Activated naive CD4-positive, alpha-beta T cell treated with anti-CD3 and anti-CD28 coated beads for 36 hours (primary cell): Measurements from ENCODE around the gene KCNG2. TPM values are rescaled to one million over a fixed set of nuclear protein-coding genes. Genes with fewer than 3 reads are reported as not detected.

Experiments
- CTCF ChIA-PET: fragments of 350-600 bp; sonication (Branson Sonifier 250); formaldehyde crosslinking; loops from one replicate; lab custom pipeline; 2021; ENCODE audit warnings: antibody characterized with exemption; lab: Charles Lee
- DNase-seq: peaks from one replicate; pipeline ENCODE4 v3.0.0-alpha.2; 2020
- H3K27ac Mint-ChIP-seq: one replicate; pipeline ENCODE4 v1.8.0; 2021; ENCODE audit warnings: mild to moderate bottlenecking, mixed read lengths
- H3K27me3 Mint-ChIP-seq: one replicate; pipeline ENCODE4 v1.8.0; 2021; ENCODE audit warnings: low read depth, mixed read lengths
- H3K36me3 Mint-ChIP-seq: one replicate; pipeline ENCODE4 v1.8.0; 2021; ENCODE audit warnings: low read depth, mixed read lengths
- H3K4me1 Mint-ChIP-seq: one replicate; pipeline ENCODE4 v1.8.0; 2021; ENCODE audit warnings: low read depth, mixed read lengths
- H3K4me3 Mint-ChIP-seq: one replicate; pipeline ENCODE4 v1.8.0; 2021; ENCODE audit warnings: mild to moderate bottlenecking, moderate library complexity, mixed read lengths
- H3K9me3 Mint-ChIP-seq: one replicate; pipeline ENCODE4 v1.8.0; 2021; ENCODE audit warnings: mixed read lengths
- intact Hi-C: fragments of 100-400 bp; cut with micrococcal nuclease; formaldehyde crosslinking; loops from one replicate; pipeline ENCODE4 v1.15.1; 2023
- total RNA-seq, 2 experiments: library from RNA; stranded (reverse); gene quantifications; one replicate each; pipeline ENCODE4 v1.2.3, GENCODE V29; 2021

The KCNG2 gene
- total RNA-seq, 2 experiments from 2014 or later: not detected

DNA sequence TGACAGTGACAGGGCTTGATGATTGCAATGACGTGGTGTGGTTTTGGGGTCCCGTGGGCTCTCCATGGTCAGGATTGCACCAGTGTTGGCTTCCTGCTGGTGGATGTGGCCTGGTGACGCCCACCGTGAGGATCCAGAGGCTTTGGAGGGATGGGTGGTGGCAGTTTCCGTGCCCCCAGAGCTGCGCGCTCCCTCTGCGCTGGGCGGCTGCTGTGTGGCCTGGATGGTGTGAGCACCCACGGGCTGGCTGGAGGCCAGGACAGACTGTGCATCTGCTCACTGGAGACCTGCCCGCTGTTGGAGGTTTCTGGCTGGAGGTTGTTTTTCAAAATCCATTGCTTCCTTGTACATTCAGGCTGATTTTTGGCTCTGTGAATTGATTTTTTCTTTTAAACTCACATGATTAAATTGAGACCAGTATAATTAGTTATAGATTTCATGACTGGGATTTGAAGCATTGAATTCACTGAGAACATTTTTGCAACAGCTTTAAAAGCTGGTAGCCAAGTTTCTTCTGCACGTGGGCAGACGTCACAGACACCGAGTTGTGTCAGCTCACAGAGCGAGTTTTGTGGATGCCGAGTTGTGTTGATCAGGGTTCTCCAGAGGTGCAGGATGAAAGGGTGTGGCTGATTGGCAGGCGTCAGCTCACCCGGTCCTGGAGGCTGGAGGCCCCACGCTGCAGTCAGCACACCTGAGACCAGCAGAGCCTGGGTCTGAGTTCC, 72.7 kb downstream of the KCNG2 start:
- intact Hi-C loops: no loop called here
- DNase-seq: no peak
- no peaks in the 10 kb centered on the region for H3K36me3 Mint-ChIP-seq
- no peak overlapping the region for H3K4me3 Mint-ChIP-seq
- no peaks in the 10 kb centered on the region for H3K9me3 Mint-ChIP-seq
- H3K27me3 Mint-ChIP-seq: no peaks in the 10 kb centered on the region
- CTCF ChIA-PET: interaction anchor here (0.7 kb wide), 1 partner anchor 332 kb away, joined by 3 read pairs; no protein-coding TSS in a partner anchor
- no peak overlapping the region for H3K27ac Mint-ChIP-seq
- H3K4me1 Mint-ChIP-seq: no peaks in the 10 kb centered on the region

DNA sequence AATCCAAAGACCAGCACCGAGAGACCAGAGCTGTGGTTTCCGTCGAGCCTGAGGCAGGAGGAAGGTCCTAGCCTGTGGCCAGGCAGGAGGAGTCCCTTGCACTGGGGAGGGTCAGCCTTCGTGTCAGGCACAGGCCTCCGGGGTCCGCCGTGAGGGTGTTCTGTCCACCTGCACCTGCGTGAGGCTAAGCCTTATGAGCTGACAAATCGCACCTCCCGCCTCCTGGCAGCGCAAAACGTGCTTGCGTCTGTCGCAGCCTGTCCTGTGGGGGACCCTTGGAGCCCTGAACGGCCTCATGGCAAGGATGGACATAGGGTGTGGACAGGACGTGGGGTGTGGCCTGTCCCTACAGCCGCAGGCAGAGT, 73.3 kb downstream of the KCNG2 start:
- no peaks in the 10 kb centered on the region for H3K27me3 Mint-ChIP-seq
- intact Hi-C loops: no loop called here
- H3K9me3 Mint-ChIP-seq: no peaks in the 10 kb centered on the region
- no peak for DNase-seq
- no peaks in the 10 kb centered on the region for H3K36me3 Mint-ChIP-seq
- no peak overlapping the region for H3K27ac Mint-ChIP-seq
- CTCF ChIA-PET: interaction anchor here (0.7 kb wide), 1 partner anchor 332 kb away, joined by 3 read pairs; no protein-coding TSS in a partner anchor
- no peak overlapping the region for H3K4me3 Mint-ChIP-seq
- no peaks in the 10 kb centered on the region for H3K4me1 Mint-ChIP-seq

DNA sequence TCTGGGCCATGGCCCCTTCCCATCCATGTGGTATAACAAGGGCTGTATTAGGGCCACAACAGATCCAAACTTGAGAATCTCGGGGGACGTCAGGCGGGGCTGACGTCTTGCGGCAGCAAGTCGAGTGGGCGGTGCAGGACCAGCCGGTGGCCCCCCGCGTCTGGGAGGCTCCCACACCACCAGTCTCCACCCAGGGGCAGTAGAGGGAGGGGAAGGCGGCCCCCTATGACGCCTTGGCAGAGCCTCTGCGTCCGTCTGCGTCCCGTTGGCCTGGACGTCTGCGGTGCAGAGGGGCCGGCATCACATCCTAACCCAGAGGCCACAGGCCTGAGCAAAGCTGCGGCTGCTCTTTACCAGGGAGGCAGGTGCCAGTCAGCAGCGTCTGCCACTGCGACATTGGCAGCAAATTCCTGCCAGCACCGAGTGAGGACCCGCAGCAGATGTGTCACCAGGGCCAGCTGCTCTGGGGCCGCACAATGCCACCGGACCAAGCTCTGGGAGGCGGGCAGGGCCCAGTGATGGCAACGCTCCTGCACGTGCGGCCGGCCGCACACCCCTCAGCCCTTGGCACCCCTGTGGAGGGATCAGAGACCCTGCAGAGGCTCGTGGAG, 73.8 kb downstream of the KCNG2 start:
- intact Hi-C loops: no loop called here
- no peak overlapping the region for H3K27ac Mint-ChIP-seq

DNA sequence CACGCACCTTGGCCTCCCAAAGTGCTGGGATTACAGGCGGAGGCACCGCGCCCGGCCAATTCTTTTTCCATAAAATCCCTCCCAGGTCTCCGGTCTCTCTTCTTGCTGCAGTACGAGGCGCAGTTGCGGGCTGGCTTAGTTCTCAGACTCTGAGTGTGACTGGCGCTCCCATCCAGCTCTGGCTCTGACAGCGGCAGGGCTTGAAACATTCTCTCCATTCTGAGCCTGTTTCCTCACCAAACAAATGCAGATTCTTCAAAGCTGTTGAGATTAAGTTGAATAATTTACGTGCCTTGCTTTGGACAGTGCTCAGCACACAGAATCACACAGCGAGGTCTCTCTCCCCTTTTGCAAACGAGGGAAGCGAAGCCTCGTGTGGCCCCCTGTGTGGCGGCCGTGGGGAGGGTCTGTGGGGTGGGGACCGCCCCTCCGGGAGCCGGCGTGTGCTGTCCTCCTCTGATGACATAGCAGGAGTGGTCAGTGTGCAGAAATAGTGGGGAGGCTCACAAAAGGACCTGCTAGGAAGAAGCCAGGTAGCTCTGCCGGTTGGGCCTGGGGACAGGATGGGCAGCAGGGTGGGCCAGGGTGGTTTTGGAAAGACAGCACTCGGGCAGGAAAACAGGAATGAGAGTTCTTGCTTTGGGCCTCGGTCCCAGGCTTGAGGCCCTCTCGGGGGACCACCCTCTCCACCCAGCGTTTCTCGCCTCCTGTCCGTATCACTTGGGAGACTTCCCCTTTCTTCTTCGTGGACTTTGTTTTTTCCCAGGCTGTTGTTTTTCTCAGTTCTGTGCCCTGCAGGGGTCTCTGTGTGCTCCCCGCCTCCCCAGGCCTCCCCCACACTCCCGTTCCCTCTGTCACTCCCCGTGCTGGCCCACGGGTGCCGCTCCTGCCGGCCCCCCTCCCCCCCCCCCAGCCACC, 75.0 kb downstream of the KCNG2 start:
- no peak for DNase-seq
- Mint-ChIP-seq H3K9me3 (no peaks in the 10 kb centered on the region), H3K4me1 (no peaks in the 10 kb centered on the region), H3K27ac (no peak overlapping the region), H3K4me3 (no peak overlapping the region), H3K36me3 (no peaks in the 10 kb centered on the region), H3K27me3 (no peaks in the 10 kb centered on the region)
- intact Hi-C loops: no loop called here
- CTCF ChIA-PET: interaction anchor here (1.0 kb wide), 1 partner anchor 10 kb away, joined by 3 read pairs; no protein-coding TSS in a partner anchor

More for the DNA sequence above, 73.8 kb downstream of the KCNG2 start:
- no peaks in the 10 kb centered on the region for H3K4me1 Mint-ChIP-seq
- CTCF ChIA-PET: no interaction called here
- DNase-seq: no peak
- no peaks in the 10 kb centered on the region for H3K27me3 Mint-ChIP-seq
- H3K4me3 Mint-ChIP-seq: no peak overlapping the region
- H3K9me3 Mint-ChIP-seq: no peaks in the 10 kb centered on the region
- H3K36me3 Mint-ChIP-seq: no peaks in the 10 kb centered on the region

DNA sequence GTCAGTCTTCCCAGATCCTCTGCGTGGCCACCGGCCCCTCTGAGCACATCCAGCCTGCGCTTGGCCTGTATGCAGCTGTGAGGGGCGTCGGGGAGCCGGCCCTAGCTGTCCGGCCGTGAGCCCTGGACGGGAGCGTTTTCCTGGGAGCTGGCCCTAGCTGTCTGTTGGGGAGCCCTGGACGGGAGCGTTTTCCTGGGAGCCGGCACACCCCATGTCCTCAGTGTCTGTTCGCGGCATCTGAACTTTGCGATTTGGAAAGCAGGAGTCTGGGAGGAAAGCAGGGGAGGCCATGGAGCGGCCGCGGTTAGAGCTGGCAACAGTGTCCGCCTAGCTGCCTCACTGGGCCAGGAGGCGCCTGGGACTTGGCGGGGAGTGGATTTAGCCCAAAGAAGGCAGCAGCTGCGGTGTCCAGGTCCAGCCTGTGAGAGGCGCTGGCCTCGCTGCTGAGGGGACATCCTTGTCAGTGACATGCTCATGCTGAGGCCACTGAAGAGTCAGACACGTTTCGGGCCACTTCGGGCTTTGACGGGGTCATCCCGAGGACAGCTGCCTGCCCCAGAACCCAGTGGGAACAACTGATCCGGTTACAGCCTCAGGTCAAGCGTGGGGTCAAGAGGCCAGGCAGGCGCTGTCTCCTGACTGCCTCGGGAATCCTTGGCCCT, 75.8 kb downstream of the KCNG2 start:
- Mint-ChIP-seq H3K27ac (no peak overlapping the region), H3K9me3 (no peaks in the 10 kb centered on the region), H3K27me3 (no peaks in the 10 kb centered on the region), H3K4me3 (no peak overlapping the region), H3K36me3 (no peaks in the 10 kb centered on the region), H3K4me1 (no peaks in the 10 kb centered on the region)
- intact Hi-C loops: no loop called here
- CTCF ChIA-PET: no interaction called here
- no peak for DNase-seq

DNA sequence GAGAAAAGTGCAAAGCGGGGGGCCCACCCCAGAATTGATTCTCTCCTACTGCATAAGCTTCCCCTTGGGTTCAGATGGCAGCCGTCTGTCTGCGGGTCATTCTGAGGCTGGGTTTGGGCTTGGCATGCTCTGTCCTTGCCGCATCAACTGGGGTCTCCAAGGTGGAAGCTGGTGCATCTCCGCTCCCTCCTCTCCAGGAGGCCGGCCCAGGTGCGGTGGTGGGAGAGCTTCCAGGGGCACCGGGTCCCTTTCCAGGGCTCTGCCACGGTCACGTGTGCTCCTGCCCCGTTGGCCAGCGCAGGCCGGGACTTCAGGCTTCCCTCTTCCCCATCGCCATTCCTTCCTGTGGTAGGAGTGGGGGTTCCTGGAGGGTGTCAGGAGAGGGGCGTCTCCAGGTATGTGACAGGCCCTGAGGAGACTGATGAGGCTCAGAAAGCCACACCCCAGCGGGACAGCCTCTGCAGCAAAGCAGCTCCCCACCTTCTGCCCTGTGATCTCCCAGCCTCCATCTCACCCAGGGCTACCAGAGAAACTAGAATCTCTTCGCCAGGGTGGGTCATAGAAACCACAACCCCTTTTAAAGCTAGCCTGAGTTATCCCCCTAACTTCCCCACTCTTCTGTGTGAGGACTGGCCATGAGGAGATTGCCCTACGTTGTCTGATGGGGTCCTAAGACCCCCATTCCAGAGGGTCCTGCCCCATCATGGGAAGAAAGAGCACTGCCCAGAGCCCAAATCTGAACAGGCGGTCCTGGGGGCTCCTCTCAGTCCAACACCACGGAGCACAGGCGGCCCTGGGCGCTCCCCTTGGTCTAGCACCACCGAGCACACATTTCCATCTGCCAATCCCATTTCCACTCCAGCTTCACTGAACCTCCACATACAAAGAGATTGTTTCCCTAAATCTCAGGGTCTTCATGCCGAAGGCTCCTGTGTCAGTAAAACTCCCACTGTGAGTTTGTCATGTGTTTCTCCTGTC, 77.1 kb downstream of the KCNG2 start:
- Mint-ChIP-seq H3K36me3 (no peaks in the 10 kb centered on the region), H3K4me3 (no peak overlapping the region), H3K27me3 (no peaks in the 10 kb centered on the region), H3K9me3 (no peaks in the 10 kb centered on the region), H3K27ac (no peak overlapping the region), H3K4me1 (no peaks in the 10 kb centered on the region)
- CTCF ChIA-PET: no interaction called here
- no peak for DNase-seq
- intact Hi-C loops: no loop called here

DNA sequence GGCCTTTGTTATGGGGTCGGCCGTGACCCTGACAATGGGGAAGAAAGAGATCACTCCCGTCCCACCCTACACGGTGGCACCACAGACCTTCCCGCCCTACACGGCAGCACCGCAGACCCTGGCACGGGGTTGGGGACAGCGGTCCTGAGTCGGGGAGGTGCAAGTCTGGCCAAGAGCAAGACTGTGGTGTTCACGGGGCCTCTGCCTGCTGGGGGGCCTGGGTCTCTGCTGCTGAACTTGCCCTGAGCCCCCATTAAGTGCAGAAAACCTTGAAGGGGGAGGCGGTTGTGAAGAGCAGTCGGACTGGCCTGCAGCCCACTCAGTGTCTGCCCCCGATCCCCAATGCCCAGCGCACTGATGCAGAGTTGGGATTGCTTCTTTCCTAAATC, 77.8 kb downstream of the KCNG2 start:
- DNase-seq: no peak
- H3K27ac Mint-ChIP-seq: no peak overlapping the region
- H3K9me3 Mint-ChIP-seq: no peaks in the 10 kb centered on the region
- CTCF ChIA-PET: no interaction called here
- H3K36me3 Mint-ChIP-seq: no peaks in the 10 kb centered on the region
- no peaks in the 10 kb centered on the region for H3K27me3 Mint-ChIP-seq
- no peak overlapping the region for H3K4me3 Mint-ChIP-seq
- H3K4me1 Mint-ChIP-seq: no peaks in the 10 kb centered on the region
- intact Hi-C loops: no loop called here

DNA sequence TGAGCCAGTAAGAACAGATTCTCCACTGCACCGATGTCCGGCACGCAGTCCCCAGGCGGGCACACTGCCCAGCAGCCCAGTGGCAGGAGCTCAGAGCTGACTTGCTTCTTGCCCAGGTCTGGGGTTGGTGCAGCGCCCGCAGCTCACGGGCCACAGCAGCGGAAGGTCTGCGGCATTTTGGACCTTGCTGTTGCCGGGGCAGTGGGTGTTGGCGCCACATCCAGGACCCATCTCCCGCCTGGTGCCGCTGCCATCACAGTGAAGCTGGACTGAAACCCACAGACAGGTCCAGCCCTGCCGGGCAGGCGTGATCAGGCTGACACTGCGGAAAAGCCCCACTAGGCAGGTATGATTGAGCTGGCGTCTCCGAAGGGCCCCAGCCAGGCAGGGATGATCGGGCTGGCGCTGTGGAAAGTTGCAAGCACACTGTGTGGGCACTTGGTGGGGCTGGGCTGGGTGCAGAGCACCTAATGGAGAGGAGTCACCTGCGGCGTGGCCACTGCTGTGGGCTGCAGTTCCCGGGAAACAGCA, 78.3 kb downstream of the KCNG2 start:
- no peak for DNase-seq
- H3K27ac Mint-ChIP-seq: no peak overlapping the region
- H3K36me3 Mint-ChIP-seq: no peaks in the 10 kb centered on the region
- H3K27me3 Mint-ChIP-seq: no peaks in the 10 kb centered on the region
- H3K4me1 Mint-ChIP-seq: no peaks in the 10 kb centered on the region
- no peak overlapping the region for H3K4me3 Mint-ChIP-seq
- H3K9me3 Mint-ChIP-seq: no peaks in the 10 kb centered on the region
- intact Hi-C loops: no loop called here
- CTCF ChIA-PET: no interaction called here

DNA sequence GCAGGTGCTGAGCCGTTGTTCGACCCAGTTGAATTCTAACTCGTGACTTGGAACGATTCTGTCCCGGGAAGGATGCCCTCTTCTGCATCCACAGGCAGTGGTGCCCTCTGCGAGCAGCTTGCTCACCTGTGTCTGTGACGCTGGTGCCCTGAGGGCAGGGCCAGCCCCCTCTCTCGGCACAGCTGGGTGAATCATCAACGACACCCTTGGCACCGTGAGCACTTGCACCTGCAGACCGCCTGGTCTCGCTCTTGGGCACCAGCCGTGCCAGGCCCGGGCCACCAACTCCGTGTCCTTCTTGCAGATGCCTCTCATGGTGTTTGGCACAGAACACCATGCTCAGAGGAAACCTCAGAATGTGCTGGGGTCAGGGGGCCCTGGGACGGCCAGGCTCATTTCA, 78.8 kb downstream of the KCNG2 start:
- H3K36me3 Mint-ChIP-seq: no peaks in the 10 kb centered on the region
- intact Hi-C loops: no loop called here
- H3K4me1 Mint-ChIP-seq: no peaks in the 10 kb centered on the region
- H3K4me3 Mint-ChIP-seq: no peak overlapping the region
- CTCF ChIA-PET: no interaction called here
- no peaks in the 10 kb centered on the region for H3K9me3 Mint-ChIP-seq
- DNase-seq: no peak
- no peaks in the 10 kb centered on the region for H3K27me3 Mint-ChIP-seq
- no peak overlapping the region for H3K27ac Mint-ChIP-seq

DNA sequence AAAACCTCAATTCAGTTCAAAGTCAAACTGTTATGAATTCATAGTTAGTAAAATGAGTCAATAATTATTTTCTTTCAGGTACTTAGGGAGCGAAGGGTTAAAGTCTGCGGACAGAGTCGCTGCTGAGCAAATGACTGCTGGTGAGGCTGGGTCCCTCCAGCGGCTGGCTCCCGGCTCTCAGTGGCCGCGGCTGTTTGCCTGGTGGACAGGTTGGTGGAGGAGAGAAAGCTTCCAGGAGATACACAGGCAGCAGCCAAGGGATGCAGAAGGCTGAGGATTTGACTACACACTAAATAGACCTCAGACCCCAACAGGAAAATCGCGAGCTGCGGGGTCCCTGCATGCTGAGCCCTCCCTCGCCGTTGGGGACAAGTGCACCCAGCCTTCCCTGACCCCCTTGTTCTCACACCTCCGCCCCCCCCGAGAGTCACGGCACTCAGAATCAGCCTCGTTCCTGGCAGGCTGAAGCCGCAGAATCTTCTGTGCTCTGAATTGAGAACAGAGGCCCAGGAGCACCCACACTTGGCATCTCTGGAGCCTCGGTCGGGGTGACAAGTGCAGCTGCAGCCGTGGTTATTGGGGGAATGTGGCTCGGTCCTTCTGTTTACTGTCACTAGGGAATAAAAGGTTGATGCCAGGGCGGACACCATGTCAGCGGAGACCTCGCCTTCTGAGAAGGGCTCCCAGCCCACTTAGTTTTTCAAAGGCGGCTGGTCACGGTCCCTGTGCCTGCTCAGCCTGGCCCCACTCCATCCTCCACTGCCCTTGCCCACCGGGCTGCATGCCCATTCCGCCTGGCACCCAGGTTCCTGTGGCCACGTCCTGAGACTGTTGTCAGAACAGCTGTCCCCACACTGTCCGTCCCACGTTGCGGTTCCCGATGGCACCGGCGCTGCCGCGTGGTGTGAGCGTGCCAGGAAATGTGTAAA, 79.7 kb downstream of the KCNG2 start:
- Mint-ChIP-seq H3K4me1 (no peaks in the 10 kb centered on the region), H3K36me3 (no peaks in the 10 kb centered on the region), H3K9me3 (no peaks in the 10 kb centered on the region), H3K27me3 (no peaks in the 10 kb centered on the region), H3K4me3 (no peak overlapping the region), H3K27ac (no peak overlapping the region)
- intact Hi-C loops: no loop called here
- DNase-seq: no peak
- CTCF ChIA-PET: no interaction called here
